Astrocyte (in vitro differentiated cells and primary cell): ENCODE data around the gene FRMD4A. TPM values are rescaled to one million over a fixed set of nuclear protein-coding genes. Genes with fewer than 3 reads are reported as not detected.

Experiments used
- DNase-seq: peaks from one replicate; pipeline ENCODE4 v3.0.0-alpha.2; 2010; ENCODE audit warnings: low read depth
- FAIRE-seq: peaks from 2 replicates; lab custom pipeline; 2011; peaks lifted over from hg19 to GRCh38; lab: Jason Lieb, UNC
- H2AFZ ChIP-seq: 2 replicates; pipeline ENCODE4 v1.6.0; 2012; ENCODE audit warnings: low read depth, low read length, inconsistent platforms
- H3K27ac ChIP-seq: 2 replicates; pipeline ENCODE4 v1.5.1; 2011; ENCODE audit warnings: low read depth, low read length, inconsistent platforms
- H3K27me3 ChIP-seq: 2 replicates; pipeline ENCODE4 v1.6.0; 2011; ENCODE audit warnings: low read length, inconsistent platforms; ENCODE audit not compliant: insufficient read depth
- H3K36me3 ChIP-seq: 2 replicates; pipeline ENCODE4 v1.5.1; 2011; ENCODE audit warnings: low read length, inconsistent platforms; ENCODE audit not compliant: insufficient read depth
- H3K4me1 ChIP-seq: 2 replicates; pipeline ENCODE4 v1.5.1; 2011; ENCODE audit warnings: low read length, inconsistent platforms; ENCODE audit not compliant: insufficient read depth
- H3K4me2 ChIP-seq: 2 replicates; pipeline ENCODE4 v1.6.0; 2012; ENCODE audit warnings: low read length, inconsistent platforms
- H3K4me3 ChIP-seq: 2 replicates; pipeline ENCODE4 v1.5.1; 2011; ENCODE audit warnings: low read depth, mild to moderate bottlenecking, low read length, inconsistent platforms; ENCODE audit not compliant: insufficient read depth
- H3K79me2 ChIP-seq: 2 replicates; pipeline ENCODE4 v1.6.0; 2012; ENCODE audit warnings: mild to moderate bottlenecking, low read length, inconsistent platforms; ENCODE audit not compliant: insufficient read depth
- H3K9ac ChIP-seq: 2 replicates; pipeline ENCODE4 v1.6.0; 2012; ENCODE audit warnings: mild to moderate bottlenecking, low read length, inconsistent platforms
- H3K9me3 ChIP-seq: 2 replicates; pipeline ENCODE4 v1.5.1; 2012; ENCODE audit warnings: low read depth, mild to moderate bottlenecking, low read length, inconsistent platforms; ENCODE audit not compliant: insufficient read depth
- H4K20me1 ChIP-seq: 2 replicates; pipeline ENCODE4 v1.6.0; 2012; ENCODE audit warnings: low read length, inconsistent platforms; ENCODE audit not compliant: insufficient read depth
- H3K27ac Mint-ChIP-seq: one replicate; pipeline ENCODE4 v1.8.0; 2021; ENCODE audit warnings: mild to moderate bottlenecking, mixed read lengths; ENCODE audit not compliant: unreplicated experiment
- H3K27me3 Mint-ChIP-seq: one replicate; pipeline ENCODE4 v1.8.0; 2021; ENCODE audit warnings: low read depth, mixed read lengths; ENCODE audit not compliant: unreplicated experiment
- H3K36me3 Mint-ChIP-seq: one replicate; pipeline ENCODE4 v1.8.0; 2021; ENCODE audit warnings: low read depth, mixed read lengths; ENCODE audit not compliant: unreplicated experiment
- H3K4me1 Mint-ChIP-seq: one replicate; pipeline ENCODE4 v1.8.0; 2021; ENCODE audit warnings: low read depth, mixed read lengths; ENCODE audit not compliant: unreplicated experiment
- H3K4me3 Mint-ChIP-seq: one replicate; pipeline ENCODE4 v1.8.0; 2021; ENCODE audit warnings: mild to moderate bottlenecking, moderate library complexity, mixed read lengths; ENCODE audit not compliant: unreplicated experiment
- H3K9me3 Mint-ChIP-seq: one replicate; pipeline ENCODE4 v1.8.0; 2021; ENCODE audit warnings: mild to moderate bottlenecking, mixed read lengths; ENCODE audit not compliant: unreplicated experiment
- CTCF ChIP-seq: IDR thresholded peaks from 2 replicates; pipeline ENCODE4 v1.5.1; 2011; ENCODE audit warnings: low read depth, mild to moderate bottlenecking, inconsistent platforms, low read length, moderate library complexity; ENCODE audit not compliant: insufficient read depth
- EZH2 ChIP-seq: IDR thresholded peaks from 2 replicates; pipeline ENCODE4 v1.6.1; 2012; ENCODE audit warnings: mild to moderate bottlenecking, low read length, inconsistent platforms; ENCODE audit not compliant: insufficient read depth
- total RNA-seq: library from RNA; stranded (reverse); gene quantifications from 2 replicates; pipeline ENCODE4 v1.2.1, GENCODE V29; 2021

Gene FRMD4A
- total RNA-seq, 1 donor from 2014 or later: 82.5 TPM

DNA sequence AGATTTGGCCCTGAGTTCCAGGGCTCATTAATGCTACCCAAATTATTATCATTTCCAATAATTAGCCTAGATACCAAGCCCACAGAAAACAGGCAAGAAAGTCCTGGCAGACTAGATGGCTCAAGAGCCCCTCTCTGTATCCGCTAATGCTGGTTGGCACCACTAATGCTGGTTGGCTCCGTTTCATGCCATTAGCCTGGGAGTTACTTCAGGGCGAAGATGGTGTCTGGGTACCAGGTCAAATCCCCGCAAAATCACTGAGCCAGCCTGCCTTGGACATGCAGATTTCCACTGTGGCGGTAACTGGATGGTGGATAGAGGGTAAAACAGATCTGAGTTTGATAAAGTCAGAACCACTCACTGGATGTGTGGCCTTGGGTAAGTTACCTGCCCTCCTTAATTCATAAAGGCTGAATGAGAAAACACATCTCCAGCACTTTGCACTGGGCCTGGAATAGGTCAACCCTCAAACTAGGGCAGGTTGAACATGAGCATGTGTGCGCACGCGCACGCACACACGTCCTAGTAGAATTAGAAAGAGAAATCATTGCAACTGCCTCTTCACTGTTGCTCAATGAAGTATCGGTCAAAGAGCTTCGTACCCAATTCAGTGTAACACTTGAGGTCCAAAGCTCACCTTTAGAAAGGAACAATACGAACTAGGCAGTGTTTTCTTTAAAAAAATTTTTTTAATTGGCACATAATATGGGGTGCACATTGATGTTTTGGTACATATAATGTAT lies 652.5 kb downstream of the FRMD4A start:
- DNase-seq (no peak), FAIRE-seq (no peak)
- Histone ChIP-seq H3K4me3 (no peak overlapping the region), H3K4me1 (no peaks in the 10 kb centered on the region), H3K4me2 (no peak overlapping the region), H3K27me3 (no peaks in the 10 kb centered on the region), H4K20me1 (peaks cover 28% of the 10 kb centered on the region), H3K27ac (no peak overlapping the region), H3K9ac (no peak overlapping the region), H3K36me3 (peaks cover 80% of the 10 kb centered on the region), H3K79me2 (peaks cover 68% of the 10 kb centered on the region), H3K9me3 (no peaks in the 10 kb centered on the region), H2AFZ (no peak overlapping the region)
- Mint-ChIP-seq H3K9me3 (no peaks in the 10 kb centered on the region), H3K36me3 (peaks cover 21% of the 10 kb centered on the region), H3K4me1 (peaks cover 3% of the 10 kb centered on the region), H3K27ac (no peak overlapping the region), H3K4me3 (no peak overlapping the region), H3K27me3 (no peaks in the 10 kb centered on the region)
- no peak for TF ChIP-seq EZH2
- TF ChIP-seq CTCF: no peak

GRCh38 chr10:13674645-13675588 lies 655.8 kb downstream of the FRMD4A start:
- Histone ChIP-seq H3K27ac (no peak overlapping the region), H3K9me3 (no peaks in the 10 kb centered on the region), H3K36me3 (peaks cover 77% of the 10 kb centered on the region), H3K27me3 (no peaks in the 10 kb centered on the region), H3K9ac (no peak overlapping the region), H2AFZ (no peak overlapping the region), H3K79me2 (peaks cover 61% of the 10 kb centered on the region), H3K4me1 (no peaks in the 10 kb centered on the region), H4K20me1 (peaks cover 45% of the 10 kb centered on the region), H3K4me2 (no peak overlapping the region), H3K4me3 (no peak overlapping the region)
- Mint-ChIP-seq H3K9me3 (peaks cover 2% of the 10 kb centered on the region), H3K36me3 (peaks cover 34% of the 10 kb centered on the region), H3K27ac (no peak overlapping the region), H3K4me3 (no peak overlapping the region), H3K4me1 (no peaks in the 10 kb centered on the region), H3K27me3 (no peaks in the 10 kb centered on the region)
- TF ChIP-seq CTCF: no peak
- no peak for TF ChIP-seq EZH2
- FAIRE-seq (no peak), DNase-seq (no peak)
